DMS153 treated with DMSO at 0.1 percent for 48 hours (cell line): ENCODE data around the gene FAM20B.
"Not testable (repeated sequence)": the region's sequence is repeated elsewhere in the genome, so short reads cannot be mapped to it uniquely, and the experiment has no call there.

Experiments
- DNase-seq: peaks from one replicate; lab custom pipeline; 2025; ENCODE audit not compliant: unreplicated experiment; lab: John Stamatoyannopoulos, UW

Gene FAM20B, protein sequence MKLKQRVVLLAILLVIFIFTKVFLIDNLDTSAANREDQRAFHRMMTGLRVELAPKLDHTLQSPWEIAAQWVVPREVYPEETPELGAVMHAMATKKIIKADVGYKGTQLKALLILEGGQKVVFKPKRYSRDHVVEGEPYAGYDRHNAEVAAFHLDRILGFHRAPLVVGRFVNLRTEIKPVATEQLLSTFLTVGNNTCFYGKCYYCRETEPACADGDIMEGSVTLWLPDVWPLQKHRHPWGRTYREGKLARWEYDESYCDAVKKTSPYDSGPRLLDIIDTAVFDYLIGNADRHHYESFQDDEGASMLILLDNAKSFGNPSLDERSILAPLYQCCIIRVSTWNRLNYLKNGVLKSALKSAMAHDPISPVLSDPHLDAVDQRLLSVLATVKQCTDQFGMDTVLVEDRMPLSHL

DNA sequence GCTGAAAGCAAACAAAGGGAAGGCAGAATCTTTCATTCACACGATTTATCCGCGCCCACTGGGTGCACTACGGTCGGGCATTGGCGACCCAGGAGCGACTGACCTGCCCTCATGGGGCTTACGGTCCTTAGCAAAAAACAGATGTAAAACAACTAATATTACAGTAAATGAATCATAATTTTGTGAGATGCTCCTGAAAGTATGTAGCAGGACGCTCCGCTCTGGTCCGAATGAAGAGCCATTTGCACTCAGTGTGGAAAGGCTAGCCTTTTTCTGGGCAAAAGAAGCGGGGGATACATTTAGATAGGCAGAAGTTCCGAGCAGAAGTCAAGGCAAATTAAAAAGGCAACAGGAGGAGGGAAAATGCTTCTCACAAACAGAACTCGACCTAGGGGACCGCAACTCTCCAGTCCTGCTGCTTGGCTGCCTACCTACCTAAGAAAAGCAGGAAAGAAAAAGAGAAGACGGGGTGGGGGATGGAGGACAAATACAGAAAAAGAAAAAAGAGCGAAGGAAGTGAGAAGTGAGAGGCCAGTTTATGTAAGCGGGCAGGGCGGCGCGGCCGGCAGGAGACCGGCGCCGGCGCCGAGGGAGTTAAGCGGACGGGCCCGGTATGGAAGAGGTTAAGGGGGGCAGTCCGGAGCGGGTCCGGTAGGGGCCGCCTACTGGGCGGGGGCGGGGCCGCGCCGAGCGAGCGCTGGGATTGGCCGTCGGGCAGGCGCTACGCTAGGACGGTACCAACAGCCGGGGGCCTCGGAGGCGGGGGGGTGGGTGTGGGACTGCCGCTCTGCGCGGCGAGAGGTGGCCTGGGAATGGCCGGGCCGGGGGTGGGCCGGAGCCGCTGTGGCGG is at the start of gene FAM20B:
Gene FAM20B, plus strand, starts transcription at position 770 of the 850 bp plus-strand sequence. CDS start 17,954 bp downstream, outside the sequence.
- peak; percentile 79 for DNase-seq

DNA sequence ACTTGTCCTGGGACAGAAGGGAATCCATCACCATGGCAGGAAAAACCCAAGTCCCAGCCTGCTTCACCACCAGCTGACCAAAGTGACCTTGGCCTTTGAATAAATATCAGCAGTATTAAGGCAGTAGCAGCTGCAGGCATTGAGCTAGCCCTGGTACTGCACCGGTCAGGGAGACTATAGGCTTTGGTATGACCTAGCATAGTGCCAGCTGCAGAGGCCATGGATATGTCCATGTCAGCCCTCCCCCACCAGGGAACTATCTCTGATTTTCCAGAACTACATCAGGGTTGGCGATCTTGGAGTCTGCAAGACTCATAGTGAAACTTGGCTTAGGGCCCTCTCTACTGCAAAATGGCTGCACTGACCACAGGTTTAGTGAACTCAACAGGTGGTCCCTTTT is 49.2 kb upstream of the FAM20B start:
- DNase-seq, result no peak

DNA sequence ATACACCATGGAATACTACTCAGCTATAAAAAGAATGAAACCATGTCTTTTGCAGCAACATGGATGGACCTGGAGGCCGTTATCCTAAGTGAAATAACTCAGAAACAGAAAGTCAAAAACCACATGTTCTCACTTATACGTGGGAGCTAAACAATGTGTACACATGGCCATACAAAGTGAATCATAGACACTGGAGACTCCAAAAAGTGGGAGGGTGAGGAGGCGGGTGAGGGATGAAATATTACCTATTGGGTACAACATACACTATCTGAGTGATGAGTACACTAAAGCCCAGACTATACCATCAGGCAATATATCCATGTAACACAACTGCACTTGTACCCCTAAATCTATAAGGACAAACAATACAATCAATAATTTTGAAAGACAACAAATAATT is 39.5 kb upstream of the FAM20B start:
- no peak for DNase-seq

DNA sequence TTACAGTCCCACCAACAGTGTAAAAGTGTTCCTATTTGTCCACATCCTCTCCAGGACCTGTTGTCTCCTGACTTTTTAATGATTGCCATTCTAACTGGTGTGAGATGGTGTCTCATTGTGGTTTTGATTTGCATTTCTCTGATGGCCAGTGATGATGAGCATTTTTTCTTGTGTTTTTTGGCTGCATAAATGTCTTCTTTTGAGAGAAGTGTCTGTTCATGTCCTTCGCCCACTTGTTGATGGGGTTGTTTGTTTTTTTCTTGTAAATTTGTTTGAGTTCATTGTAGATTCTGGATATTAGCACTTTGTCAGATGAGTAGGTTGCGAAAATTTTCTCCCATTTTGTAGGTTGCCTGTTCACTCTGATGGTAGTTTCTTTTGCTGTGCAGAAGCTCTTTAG is 37.5 kb upstream of the FAM20B start:
- not testable (repeated sequence) for DNase-seq

DNA sequence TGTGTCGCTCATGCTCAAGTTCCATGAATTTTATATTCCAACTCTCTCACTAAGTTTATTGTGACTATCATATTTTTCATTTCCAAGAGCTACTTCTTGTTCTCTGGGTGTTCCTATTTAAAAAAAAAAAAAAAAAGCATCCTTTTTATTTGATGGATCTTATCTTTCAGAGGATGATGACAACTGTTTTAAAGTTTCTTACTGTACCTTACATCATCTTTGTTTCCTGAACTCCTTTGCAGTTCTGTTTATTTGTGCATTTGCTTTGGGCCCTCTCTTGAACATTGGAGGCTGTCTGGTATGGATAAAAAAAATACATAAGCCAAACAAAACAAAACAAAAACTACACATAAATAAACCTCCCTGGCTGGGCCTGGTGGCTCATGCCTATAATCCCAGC is 32.1 kb upstream of the FAM20B start:
- no peak for DNase-seq

DNA sequence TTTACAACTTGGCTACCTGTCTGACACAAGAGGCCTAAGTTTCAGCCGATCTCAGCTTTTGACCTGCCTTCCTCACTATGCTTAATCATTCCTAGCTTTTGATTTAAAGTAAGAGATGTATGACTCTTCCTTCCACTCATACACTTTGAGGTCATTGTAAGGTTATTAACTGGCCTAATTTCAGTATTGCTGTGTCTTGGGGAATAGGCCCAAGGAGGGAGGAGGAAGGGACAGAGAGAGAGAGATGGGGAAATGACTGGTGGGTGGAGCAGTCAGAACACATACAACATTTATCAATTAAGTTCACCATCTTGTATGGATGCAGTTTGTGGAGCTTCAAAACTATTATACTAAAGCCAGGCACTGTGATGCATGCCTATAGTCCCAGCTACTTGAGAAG is 28.3 kb upstream of the FAM20B start:
- DNase-seq, result no peak

DNA sequence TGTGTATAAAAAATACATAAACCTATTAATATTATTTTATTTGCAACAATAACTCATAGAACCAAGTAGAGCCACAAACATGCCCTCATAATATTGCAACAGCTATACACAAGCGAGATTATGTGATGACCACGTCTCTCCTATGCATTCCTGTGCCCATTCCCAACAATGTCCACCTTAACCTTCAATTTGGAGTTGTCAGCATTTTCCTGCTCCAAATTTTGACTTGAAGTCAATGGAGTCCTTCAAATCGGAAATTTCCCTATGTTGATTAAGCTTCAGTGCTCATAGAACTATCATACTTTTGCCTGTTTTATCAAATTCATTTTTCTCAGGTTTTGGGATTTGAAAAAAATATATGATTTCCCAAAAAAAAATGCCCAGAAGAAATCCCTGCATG is 27.4 kb upstream of the FAM20B start:
- DNase-seq, result no peak

DNA sequence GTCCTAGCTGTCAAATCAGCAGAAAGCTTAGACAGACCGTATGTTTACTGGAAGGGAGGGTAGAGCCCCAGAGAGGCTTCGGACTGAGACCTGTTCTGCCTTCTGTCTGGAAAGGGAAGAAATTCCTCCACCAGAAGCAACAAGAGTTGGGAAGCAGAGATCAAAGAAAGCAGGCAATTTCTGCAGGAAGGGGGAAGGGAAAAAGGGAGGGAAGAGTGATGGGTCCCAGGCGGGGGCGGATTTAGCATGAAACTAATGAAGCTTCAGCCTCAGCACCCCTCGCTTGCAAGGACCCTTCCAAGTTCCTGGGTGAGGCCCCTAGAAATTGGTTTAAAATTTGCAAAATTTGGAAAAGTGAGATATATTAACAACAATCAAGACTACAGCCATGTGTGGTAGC is 26.6 kb upstream of the FAM20B start:
- DNase-seq, result no peak

DNA sequence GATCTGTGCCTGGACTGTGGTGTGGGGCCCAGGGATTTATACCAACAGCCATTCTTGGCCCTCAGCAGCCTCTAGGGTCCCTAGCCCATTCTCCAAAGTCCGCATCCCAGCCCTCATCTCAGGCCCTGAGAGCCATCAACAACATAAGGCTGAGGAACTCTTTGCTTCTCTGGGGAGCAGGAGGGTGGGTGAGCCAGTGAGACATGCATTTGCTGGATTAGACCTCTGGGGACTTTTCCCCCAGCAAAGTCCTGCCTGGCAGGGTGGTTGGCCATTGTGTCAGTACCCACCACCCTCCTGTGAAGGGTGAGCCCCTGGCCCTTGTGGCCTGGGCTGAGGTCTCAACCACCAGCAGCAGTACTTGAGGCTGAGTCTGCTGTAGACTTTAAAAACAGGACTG is 24.2 kb upstream of the FAM20B start:
- no peak for DNase-seq

DNA sequence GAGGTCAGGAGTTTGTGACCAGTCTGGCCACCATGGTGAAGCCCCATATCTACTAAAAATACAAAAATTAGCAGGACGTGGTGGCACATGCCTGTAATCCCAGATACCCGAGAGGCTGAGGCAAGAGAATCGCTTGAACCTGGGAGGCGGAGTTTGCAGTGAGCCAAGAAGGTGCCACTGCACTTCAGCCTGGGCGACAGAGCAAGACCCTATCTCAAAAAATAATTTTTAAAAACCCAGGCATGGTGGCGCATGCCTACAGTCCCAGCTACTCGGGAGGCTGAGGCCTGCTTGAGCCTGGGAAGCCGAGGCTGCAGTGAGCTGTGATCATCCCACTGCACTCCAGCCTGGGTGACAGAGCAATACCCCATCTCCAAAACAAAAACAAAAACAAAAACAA is 23.6 kb upstream of the FAM20B start:
- not testable (repeated sequence) for DNase-seq

DNA sequence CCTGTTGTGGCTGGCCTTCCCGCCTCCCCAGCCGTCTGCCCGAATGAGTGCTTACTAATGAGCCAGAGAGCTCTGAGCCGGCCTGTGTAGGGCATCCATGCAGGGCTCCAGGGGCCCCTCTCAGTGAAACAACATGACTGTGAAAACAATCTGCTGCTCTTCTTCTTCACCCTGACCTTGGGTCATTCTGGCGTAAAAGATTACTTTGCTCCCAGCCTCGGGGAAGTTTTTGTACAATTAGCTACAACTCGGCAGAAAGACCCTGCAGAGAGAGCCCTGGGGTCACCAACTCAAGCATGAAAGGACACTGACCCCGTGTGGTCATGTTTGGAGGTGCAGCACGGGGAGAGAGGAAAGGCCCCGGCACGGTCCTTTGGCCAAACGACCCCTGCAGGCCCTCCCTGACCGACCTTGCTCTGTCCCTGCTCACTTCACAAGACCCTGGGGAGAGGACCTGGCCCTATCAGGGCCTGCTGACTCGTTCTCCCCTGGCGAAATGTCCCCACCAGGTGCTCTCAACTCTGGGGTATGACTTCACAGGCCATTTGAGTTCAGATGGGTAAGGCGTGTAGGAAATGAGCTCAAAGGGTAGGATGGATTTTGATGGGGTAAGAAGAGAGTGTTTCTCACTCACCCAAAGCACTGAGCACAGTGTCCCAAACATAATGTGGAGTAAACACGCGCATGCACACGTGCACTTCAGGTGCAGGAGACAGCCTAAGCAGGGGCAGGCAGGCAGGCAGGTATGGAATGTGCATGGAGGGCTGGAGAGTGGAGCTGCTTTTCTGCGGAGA is 22.9 kb upstream of the FAM20B start:
- DNase-seq, result peak; percentile 18

DNA sequence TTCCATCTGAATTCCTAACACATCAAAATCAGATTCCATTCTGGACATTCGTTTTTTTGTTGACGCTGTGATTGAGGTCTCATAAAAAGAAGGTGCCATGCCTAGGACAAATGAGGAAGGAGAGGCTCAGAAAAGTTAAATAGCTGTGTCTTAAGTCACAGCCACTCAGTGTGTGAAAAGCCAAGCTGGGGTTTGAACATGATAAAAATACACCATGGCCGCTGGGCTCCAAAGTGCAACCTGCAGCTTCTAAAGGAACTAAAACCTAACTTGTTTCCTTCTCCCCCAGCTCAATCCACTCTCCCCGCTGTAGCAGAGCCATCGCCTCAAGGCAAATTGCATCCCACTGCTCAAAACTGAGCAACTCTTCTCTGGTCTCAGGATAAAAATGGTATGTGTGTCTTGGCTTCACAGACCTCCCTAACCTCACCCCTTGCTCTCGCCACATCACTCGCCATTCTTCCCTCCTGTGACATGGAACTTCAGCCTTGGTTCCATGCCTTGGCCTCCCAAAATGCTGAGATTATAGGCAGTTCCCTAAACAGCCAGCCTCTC is 22.1 kb upstream of the FAM20B start:
- DNase-seq, result no peak

DNA sequence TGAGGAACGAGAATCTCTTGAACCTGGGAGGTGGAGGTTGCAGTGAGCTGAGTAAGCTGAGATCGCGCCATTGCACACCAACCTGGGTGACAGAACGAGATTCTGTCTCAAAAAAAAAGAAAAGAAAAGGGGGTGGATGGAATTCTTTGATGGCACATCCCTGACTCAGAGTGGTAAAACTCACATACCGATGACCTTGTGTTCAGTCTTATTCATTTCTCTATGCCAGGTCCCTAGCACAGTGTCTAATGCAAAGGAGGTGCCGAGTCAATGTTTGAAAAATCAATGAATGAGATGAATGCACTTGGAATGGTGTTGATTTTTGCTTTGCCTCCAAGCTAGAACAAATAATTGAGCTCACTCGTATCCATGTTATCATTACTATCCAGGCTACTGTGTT is 18.5 kb upstream of the FAM20B start:
- DNase-seq, result no peak

DNA sequence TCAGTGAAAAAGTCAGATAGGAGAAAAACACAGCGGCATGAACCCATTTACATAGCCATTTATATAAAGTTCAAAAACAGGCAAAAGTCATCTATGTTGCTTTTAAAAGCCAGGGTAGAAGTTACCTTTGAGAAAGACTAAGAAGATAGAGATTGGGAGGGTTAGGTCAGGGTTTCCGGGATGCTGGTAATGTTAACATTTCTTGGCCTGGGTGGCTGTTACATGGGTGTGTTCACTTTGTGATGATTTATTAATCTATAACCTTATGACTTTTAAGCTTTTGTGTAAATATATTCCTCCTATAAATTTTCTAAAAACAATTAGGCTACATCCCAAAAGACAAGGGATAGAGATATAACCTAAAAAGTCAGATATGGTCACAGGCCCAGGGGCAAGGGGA is 15.0 kb upstream of the FAM20B start:
- DNase-seq, result no peak

DNA sequence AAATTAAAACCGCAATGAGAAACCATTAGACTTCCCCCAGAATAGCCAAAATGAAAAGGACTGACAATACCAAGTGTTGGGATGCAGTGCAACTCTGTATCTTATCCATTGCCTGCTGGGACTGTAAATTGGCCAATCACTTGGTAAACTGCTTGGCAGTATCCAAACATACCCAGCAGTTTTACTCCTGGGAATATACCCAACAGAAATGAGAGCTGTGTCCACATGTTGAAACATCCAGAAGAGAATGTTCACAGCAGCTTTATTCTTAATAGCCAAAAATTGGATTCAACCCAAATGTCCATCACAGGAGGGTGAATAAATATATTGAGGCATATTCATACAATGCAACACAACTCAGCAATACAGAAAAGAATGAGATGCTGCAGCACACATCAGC is 13.7 kb upstream of the FAM20B start:
- no peak for DNase-seq

DNA sequence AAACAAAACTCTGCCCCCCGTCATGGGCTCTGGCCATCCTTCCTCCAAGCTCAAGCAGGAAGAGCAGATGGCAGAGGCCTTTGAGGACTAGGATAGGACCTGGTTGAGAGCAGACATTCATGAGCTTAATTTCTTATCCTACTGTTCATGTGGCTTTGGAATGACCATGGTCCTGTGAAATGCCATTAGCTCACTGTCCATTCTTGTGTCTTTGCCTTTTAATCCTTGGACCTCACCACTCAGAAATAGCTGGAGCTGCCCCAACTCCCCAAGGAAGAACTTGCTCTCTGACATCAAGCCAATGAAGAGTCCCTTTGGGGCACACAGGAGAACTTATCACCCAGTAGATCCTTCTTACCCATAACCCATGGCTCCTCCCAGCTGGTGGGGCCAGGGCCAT is 11.6 kb upstream of the FAM20B start:
- no peak for DNase-seq

DNA sequence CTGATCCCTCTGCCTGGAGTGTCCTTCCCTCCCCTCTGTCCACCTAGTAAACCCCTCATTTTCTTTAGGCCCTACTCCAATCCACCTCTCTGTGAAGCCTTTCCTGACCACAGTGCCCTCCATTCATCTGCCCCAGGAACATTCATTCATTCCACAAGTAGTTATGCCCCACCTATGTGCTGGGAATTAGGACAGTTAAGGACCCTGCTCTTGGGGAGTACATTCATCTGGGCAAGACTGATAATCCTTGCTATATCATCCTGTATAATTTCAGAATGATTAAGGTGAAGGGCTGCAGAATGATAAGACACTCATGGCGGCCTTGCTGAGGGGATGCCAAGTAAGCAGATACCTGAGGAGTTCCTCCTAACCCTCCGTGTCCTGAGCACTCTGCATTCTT is 10.3 kb upstream of the FAM20B start:
- no peak for DNase-seq

DNA sequence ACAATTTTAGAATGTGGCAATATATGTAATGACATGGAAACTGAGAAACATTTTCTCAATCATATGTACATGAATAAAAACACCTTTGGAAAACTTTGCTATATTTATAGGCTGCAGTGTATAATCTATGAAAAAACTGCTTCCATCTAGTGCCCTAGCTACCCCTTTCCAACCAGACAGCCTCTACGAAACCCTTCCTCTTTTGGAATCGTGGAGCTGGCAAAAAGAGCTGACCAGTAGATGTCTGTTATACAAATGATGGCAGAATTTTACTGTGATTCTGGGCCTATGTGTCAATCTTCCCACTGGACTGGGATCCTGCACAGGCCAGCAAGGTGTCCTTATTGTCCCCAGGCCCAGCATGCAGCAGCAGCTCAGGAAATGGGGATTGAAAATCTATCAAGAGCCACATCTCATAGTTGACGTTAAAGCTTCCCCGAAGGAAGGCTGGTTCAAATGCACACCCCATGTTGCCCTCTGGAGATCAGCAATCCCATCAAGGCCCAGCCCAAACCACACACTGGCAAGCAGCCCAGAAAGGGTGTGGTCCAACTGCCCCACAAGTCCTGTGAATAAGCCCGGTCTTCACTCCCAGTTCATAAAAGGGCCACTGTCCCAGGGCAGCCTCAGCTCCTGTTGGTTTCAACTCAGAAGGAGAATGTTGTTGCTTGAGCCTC is 8.8 kb upstream of the FAM20B start:
- peak; percentile 78 for DNase-seq

DNA sequence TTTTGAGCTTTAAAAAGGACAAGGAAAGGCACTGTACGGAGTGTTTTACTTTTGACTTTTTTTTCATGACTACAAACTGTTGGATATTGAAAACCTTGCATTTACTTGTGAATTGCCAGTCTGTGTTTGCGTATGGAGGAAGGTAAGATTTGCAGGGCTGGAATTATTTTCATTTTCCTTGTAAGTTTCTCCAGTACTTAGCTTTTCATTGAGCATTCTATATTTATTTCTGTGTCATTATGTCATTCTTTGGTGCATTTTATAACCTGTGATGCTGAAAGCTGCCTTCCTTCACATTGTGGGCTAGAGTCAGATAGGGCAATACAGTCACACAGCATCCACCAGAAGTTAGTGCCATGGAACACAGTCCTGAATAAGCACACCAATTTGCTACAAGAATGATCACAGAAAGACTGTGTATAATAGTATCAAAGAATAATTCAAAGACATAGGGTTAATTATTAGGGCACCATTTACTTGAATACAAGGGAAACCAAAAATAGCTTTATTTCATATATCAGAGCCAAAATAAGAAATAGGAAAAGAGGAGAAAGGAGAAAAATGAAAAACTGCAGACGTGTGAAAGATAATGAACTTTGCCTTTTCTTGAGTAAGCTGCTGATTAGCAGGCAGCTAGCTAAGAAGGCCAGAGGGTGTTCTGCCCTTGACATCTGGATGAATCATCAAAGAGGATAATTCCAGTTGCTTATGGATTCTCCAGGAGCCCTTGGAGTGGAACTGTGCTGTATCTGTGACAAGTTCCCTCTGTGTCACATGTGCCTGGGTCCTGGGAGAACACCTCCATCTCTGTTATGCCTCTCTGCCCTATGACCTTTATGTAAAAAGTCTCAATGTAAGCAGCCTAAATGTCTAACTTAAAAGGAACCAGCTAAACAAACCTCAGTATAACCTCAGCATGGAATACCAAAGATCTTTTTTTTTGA is 8.0 kb upstream of the FAM20B start:
- no peak for DNase-seq
